AG09319 (cell line): Measurements from ENCODE around the gene METTL8.
"Not testable (repeated sequence)": the region's sequence is repeated elsewhere in the genome, so short reads cannot be mapped to it uniquely, and the experiment has no call there.

Source experiments
- DNase-seq: peaks from one replicate; pipeline ENCODE4 v3.0.0-alpha.2; 2010; ENCODE audit warnings: low read depth; ENCODE audit errors: extremely low read depth
- TF ChIP-seq, protein P1 (sequence below): IDR thresholded peaks from 2 replicates; pipeline ENCODE4 v1.5.1; 2011; ENCODE audit warnings: low read depth, mild to moderate bottlenecking, inconsistent platforms, low read length, moderate library complexity

The METTL8 gene

DNA sequence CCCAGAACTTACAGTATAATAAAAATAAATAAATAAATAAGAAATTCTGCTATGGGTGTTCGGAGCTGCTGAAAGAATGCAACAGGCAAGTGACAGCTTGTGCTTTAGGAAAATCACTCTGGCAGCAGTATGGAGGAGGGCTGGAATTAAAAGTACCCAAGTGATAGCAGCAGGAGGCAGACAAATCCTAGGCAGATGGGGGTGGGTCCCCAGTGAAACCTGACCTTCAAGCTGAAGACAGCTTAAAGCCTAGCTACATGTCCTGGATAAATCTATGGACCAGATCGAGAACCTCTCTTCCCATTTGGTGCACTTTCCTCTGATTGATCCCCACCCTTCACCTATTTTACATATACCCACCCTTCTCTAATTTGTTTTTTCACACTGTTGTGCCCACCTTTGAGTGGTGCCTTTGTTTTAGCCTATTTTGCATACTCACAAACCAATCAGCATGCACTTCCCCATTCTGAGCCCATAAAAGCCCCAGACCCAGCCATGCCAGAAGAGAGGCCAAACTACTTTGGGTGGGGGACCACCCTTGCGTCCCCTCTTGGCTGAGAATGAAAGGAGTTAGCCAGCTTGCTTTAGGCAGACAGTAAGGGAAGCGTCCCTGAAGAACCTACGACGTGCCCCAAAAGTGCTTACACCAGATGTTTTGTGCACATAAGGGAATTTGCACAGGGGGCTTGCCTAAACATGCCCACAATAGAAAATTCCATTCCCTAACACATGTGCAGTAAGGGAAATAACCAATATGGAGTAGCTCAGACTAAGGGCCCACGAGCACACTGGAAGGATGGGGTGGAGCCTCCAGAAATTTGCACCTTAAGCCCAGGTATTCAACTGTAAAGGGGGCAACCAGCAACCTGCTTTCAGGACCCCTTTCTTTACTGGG is 3.0 kb downstream of the METTL8 start:
- no peak for DNase-seq
- TF ChIP-seq, protein P1, sequence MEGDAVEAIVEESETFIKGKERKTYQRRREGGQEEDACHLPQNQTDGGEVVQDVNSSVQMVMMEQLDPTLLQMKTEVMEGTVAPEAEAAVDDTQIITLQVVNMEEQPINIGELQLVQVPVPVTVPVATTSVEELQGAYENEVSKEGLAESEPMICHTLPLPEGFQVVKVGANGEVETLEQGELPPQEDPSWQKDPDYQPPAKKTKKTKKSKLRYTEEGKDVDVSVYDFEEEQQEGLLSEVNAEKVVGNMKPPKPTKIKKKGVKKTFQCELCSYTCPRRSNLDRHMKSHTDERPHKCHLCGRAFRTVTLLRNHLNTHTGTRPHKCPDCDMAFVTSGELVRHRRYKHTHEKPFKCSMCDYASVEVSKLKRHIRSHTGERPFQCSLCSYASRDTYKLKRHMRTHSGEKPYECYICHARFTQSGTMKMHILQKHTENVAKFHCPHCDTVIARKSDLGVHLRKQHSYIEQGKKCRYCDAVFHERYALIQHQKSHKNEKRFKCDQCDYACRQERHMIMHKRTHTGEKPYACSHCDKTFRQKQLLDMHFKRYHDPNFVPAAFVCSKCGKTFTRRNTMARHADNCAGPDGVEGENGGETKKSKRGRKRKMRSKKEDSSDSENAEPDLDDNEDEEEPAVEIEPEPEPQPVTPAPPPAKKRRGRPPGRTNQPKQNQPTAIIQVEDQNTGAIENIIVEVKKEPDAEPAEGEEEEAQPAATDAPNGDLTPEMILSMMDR: no peak

DNA sequence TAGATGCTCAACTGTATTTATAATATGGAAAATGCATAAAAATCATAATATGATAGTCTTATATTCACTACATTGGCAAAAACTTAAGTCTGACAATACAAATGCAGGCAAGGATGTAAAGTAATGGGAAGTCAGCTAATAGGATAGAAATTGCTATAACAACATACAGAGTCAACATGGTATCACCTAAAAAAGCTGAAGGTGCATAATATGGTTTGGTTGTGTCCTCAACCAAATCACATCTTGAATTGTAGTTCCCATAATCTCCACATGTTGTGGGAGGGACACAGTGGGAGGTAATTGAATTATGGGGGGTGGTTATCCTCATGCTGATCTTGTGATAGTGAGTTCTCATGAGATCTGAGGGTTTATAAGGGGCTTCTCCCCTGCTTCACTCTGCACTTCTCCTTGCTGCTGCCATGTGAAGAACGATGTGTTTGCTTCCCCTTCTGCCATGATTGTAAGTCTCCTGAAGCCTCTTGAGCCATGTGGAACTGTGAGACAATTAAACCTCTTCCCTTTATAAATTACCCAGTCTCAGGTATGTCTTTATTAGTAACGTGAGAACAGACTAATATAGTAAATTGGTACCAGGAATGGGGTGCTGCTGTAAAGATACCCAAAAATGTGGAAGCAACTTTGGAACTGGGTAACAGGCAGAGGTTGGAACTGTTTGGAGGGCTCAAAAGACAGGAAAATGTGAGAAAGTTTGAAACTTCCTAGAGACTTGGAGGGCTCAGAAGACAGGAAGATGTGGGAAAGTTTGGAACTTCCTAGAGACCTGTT is 10.9 kb downstream of the METTL8 start:
- not testable (repeated sequence) for DNase-seq

GRCh38 chr2:171420728-171421563 is 12.8 kb downstream of the METTL8 start:
- DNase-seq: no peak
- TF ChIP-seq, protein P1: no peak

DNA sequence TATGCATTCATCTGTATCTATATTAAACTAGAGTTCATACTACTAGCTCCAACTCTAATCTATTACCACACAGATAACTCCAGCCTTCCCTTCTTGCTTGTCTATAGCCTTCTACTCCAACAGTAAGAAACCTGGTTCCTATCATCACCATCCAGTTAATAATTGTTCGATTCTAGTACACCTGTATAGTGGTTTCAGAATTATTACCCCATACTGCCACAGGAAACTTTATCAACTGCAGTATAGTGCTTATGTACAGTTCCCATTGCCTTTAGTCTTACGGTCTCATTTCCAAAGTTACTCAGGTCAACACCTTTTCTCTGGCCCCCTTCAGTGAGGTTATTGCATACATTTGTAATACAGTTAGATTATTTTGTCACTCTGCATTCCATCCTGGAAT is 14.5 kb downstream of the METTL8 start:
- TF ChIP-seq, protein P1: no peak
- DNase-seq: no peak

GRCh38 chr2:171416009-171416926 is 17.5 kb downstream of the METTL8 start:
- TF ChIP-seq, protein P1: peak; percentile 97
- DNase-seq: peak; percentile 91

DNA sequence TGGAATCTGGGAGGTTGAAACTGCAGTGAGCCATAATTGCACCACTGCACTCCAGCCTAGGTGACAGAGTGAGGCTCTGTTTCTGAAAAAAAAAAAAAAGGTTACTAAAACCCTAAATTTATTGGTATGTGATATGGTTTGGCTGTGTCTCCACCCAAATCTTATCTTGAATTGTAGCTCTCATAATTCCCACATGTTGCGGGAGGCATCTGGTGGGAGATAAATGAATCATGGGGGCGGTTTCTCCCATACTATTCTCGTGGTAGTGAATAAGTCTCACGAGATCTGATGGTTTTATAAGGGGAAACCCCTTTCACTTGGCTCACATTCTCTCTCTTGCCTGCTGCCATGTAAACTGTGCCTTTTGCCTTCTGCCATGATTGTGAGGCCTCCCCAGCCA is 19.1 kb downstream of the METTL8 start:
- not testable (repeated sequence) for DNase-seq

- TF ChIP-seq, protein P1: no peak
- no peak for DNase-seq
These were observed 21.1 kb downstream of the METTL8 start for GRCh38 chr2:171412571-171413175.
